DND-41 (cell line): ENCODE results near the gene TTC33.

Experiments
- CTCF ChIP-seq: IDR thresholded peaks from 2 replicates; pipeline ENCODE4 v1.5.1; 2012; ENCODE audit warnings: borderline replicate concordance, low read length, moderate library complexity, mild to moderate bottlenecking; ENCODE audit not compliant: poor library complexity, severe bottlenecking; ENCODE audit errors: extremely low read depth
- EZH2 ChIP-seq: IDR thresholded peaks from 3 replicates; pipeline ENCODE4 v1.6.1; 2012; ENCODE audit warnings: borderline replicate concordance, low read depth, mild to moderate bottlenecking, moderate library complexity, low read length, inconsistent platforms; ENCODE audit not compliant: severe bottlenecking

- TF ChIP-seq CTCF (no peak), EZH2 (no peak)
Observed at GRCh38 chr5:40665635-40666298, 90.0 kb downstream of the TTC33 start.
